ENCODE results near the gene CCDC92.

- no peak for TF ChIP-seq CTCF (IDR thresholded peaks at IDR 0.05)
- TF ChIP-seq EZH2 (IDR thresholded peaks at IDR 0.05; ENCODE audit: borderline replicate concordance, insufficient read depth, low read depth, low read length, poor library complexity, severe bottlenecking) = no peak
Measured at GRCh38 chr12:123899368-123899767, 73.3 kb downstream of the CCDC92 start.
